Activated B cell treated with CpG ODN at 0.5 μM for 24 hours (primary cell): Measurements from ENCODE around the gene CERS6. TPM values are rescaled to one million over a fixed set of nuclear protein-coding genes. Genes with fewer than 3 reads are reported as not detected.

Experiments
- ATAC-seq: fragments of 200-7000 bp; cut with Tn5 transposase; one replicate; pipeline ENCODE4 v1.10.0; 2021; ENCODE audit warnings: low read depth, mild to moderate bottlenecking, moderate library complexity
- CTCF ChIA-PET: fragments of 350-600 bp; sonication (Branson Sonifier 250); formaldehyde crosslinking; loops from one replicate; lab custom pipeline; 2021; ENCODE audit warnings: antibody characterized with exemption; lab: Charles Lee
- POLR2A ChIA-PET: fragments of 350-600 bp; sonication (Branson Sonifier 250); formaldehyde crosslinking; loops from one replicate; lab custom pipeline; 2021; ENCODE audit warnings: antibody characterized with exemption; lab: Charles Lee
- DNase-seq: peaks from one replicate; pipeline ENCODE4 v3.0.0; 2022
- H3K27ac Mint-ChIP-seq: one replicate; pipeline ENCODE4 v1.8.0; 2020; ENCODE audit warnings: mixed read lengths
- H3K27me3 Mint-ChIP-seq: one replicate; pipeline ENCODE4 v1.8.0; 2021; ENCODE audit warnings: mixed read lengths
- H3K36me3 Mint-ChIP-seq: one replicate; pipeline ENCODE4 v1.8.0; 2021; ENCODE audit warnings: low read depth, mixed read lengths
- H3K4me1 Mint-ChIP-seq: one replicate; pipeline ENCODE4 v1.8.0; 2021; ENCODE audit warnings: mixed read lengths
- H3K4me3 Mint-ChIP-seq: one replicate; pipeline ENCODE4 v1.8.0; 2020; ENCODE audit warnings: mild to moderate bottlenecking, mixed read lengths
- H3K9me3 Mint-ChIP-seq: one replicate; pipeline ENCODE4 v1.8.0; 2020; ENCODE audit warnings: mixed read lengths
- intact Hi-C: fragments of 100-400 bp; cut with micrococcal nuclease; formaldehyde crosslinking; loops from one replicate; pipeline ENCODE4 v1.15.1; 2024
- total RNA-seq: library from RNA; stranded (reverse); gene quantifications from 2 replicates; pipeline ENCODE4 v1.2.3, GENCODE V29; 2022
- TF ChIP-seq, protein P1 (sequence below): fragments of 200-600 bp; IDR thresholded peaks from one replicate; pipeline ENCODE4 v1.8.0; 2022; ENCODE audit warnings: antibody characterized with exemption, mild to moderate bottlenecking

CERS6 gene
- total RNA-seq, 1 donor from 2014 or later, result 5.3 TPM

DNA sequence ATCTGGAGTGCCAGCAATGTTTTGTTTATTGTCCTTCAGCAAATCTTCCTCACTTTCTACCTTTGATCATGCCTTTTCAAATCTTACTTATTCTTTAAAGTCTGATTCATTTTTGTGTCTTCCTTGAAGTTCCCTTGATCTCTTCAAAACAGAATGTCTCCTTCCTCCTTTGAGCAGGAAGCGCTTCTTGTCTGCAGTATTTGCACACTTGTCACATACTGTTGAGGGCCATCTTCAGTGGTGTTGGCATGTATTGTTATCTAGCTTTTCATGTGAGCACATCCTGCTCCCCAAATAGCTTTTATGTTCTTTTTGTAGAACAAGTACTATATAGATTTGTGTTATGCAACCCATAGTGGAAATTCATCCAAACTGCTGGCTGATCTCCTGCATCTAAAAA lies 5.9 kb upstream of the CERS6 start:
- ATAC-seq, result no peak
- Mint-ChIP-seq H3K4me1 (no peaks in the 10 kb centered on the region), H3K4me3 (no peak overlapping the region), H3K36me3 (no peaks in the 10 kb centered on the region), H3K27ac (no peak overlapping the region), H3K9me3 (no peaks in the 10 kb centered on the region), H3K27me3 (no peaks in the 10 kb centered on the region)
- CTCF ChIA-PET, result no interaction called here
- intact Hi-C loops, result no loop called here
- POLR2A ChIA-PET, result no interaction called here
- TF ChIP-seq, protein P1, sequence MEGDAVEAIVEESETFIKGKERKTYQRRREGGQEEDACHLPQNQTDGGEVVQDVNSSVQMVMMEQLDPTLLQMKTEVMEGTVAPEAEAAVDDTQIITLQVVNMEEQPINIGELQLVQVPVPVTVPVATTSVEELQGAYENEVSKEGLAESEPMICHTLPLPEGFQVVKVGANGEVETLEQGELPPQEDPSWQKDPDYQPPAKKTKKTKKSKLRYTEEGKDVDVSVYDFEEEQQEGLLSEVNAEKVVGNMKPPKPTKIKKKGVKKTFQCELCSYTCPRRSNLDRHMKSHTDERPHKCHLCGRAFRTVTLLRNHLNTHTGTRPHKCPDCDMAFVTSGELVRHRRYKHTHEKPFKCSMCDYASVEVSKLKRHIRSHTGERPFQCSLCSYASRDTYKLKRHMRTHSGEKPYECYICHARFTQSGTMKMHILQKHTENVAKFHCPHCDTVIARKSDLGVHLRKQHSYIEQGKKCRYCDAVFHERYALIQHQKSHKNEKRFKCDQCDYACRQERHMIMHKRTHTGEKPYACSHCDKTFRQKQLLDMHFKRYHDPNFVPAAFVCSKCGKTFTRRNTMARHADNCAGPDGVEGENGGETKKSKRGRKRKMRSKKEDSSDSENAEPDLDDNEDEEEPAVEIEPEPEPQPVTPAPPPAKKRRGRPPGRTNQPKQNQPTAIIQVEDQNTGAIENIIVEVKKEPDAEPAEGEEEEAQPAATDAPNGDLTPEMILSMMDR, result no peak
- no peak for DNase-seq

DNA sequence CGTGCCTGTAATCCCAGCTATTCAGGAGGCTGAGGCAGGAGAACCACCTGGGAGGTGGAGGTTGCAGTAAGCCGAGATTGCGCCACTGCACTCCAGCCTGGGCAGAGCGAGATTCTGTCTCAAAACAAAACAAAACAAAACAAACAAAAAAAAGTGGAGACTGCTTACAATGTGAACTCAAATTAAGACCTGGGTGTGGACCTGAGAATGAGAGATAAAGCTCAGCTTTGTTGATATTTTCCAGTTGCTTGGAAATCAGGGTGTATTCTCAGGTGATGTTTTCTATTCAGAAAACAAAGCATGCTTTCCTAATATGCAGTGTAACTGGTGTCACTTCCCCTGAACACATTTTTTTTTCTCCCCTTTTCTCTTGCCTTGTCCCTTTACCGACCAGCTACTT lies 5.3 kb upstream of the CERS6 start:
- POLR2A ChIA-PET, result no interaction called here
- Mint-ChIP-seq H3K36me3 (no peaks in the 10 kb centered on the region), H3K27ac (no peak overlapping the region), H3K4me1 (no peaks in the 10 kb centered on the region), H3K4me3 (no peak overlapping the region), H3K27me3 (no peaks in the 10 kb centered on the region), H3K9me3 (no peaks in the 10 kb centered on the region)
- TF ChIP-seq, protein P1, result no peak
- intact Hi-C loops, result no loop called here
- CTCF ChIA-PET, result no interaction called here
- ATAC-seq (no peak), DNase-seq (no peak)

DNA sequence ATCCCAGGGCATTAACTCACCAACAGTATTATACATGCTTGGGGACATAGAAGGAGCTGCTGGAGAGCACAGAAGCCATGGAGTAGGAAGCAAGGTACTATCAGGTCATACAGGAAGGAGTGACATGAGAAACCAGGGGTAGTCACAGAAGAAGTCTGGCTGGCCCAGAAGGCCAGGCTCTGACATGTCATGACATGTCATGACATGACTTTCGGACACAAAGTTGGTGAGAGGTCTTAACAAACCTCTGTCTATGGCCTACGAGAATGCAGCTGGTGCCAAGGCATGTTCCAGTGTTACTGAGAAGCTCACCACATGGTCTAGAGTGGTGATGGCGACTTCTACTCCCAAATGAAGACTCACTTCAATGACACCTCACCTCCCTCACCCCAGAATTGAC lies 3.3 kb upstream of the CERS6 start:
- ATAC-seq, result no peak
- POLR2A ChIA-PET, result no interaction called here
- DNase-seq, result no peak
- TF ChIP-seq, protein P1, result no peak
- H3K4me3 Mint-ChIP-seq, result no peak overlapping the region
- no peaks in the 10 kb centered on the region for H3K27me3 Mint-ChIP-seq
- peaks cover 5% of the 10 kb centered on the region for H3K4me1 Mint-ChIP-seq
- H3K9me3 Mint-ChIP-seq, result no peaks in the 10 kb centered on the region
- H3K36me3 Mint-ChIP-seq, result no peaks in the 10 kb centered on the region
- H3K27ac Mint-ChIP-seq, result no peak overlapping the region
- intact Hi-C loops, result no loop called here
- CTCF ChIA-PET, result no interaction called here

DNA sequence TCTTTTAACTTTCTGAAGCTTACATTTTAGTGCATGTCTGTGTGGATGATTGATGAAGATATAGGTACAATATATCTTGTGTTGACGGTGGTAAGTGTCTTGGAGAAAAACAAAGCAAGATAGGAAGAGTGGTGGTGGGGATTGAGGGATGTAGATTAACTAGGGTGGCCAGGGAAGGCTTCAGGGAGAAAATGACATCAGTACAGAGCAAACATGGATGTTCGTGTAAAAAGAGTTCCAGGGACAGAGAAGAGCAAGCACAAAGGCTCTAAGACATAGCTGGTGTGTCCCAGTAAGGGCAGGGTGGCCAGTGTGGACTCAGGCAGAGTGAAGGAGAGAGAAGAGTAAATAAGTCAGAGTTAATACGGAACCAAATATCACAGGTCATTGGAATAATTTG lies 2.7 kb upstream of the CERS6 start:
- no peak for ATAC-seq
- CTCF ChIA-PET, result no interaction called here
- Mint-ChIP-seq H3K4me3 (no peak overlapping the region), H3K27me3 (no peaks in the 10 kb centered on the region), H3K36me3 (no peaks in the 10 kb centered on the region), H3K4me1 (peaks cover 12% of the 10 kb centered on the region), H3K9me3 (no peaks in the 10 kb centered on the region), H3K27ac (no peak overlapping the region)
- TF ChIP-seq, protein P1, result no peak
- intact Hi-C loops, result no loop called here
- no peak for DNase-seq
- POLR2A ChIA-PET, result no interaction called here

DNA sequence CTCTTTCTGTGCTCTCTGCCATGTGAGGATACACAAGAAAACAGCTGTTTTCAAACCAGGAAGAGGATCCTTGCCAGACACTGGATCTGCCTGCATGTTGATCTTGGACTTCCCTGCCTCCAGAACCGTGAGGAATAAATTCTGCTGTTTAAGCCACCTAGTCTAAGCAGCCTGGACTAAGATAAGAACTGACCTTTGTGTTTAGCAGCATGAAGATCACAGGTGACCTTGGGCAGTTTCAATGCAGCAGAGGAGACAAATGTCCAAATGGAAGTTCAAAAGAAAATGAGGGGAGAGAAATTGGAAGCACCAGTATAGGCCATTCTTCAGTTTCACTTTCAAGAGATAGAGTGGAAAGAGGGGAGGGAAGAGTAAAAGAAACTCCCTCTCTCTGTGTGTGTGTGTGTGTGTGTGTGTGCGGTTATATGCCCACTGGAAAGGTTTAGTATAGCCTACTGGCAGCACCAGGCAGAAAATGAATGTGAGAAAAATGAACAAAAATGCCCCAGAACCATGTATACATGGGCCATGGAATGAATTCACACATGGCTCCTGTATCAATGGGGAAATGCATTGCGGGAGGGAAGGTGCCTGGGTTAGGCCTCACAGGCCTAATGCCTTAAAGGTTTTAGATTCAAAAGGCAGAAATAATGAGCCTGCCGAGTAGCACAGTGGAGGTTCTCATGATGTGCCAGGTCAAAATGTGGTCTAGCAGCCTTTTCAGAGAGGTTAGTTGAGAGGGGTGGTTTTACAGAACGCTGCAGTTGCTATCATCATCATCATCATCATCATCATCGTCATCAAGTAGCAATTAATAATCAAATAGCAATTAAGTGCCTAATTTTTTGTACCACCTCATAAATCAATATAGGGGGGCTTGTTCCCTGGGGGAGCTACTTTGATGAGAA lies 1.1 kb upstream of the CERS6 start:
- Mint-ChIP-seq H3K36me3 (no peaks in the 10 kb centered on the region), H3K4me3 (no peak overlapping the region)
- POLR2A ChIA-PET, result no interaction called here

More for the DNA sequence above, 1.1 kb upstream of the CERS6 start:
- no peaks in the 10 kb centered on the region for H3K27me3 Mint-ChIP-seq
- no peaks in the 10 kb centered on the region for H3K9me3 Mint-ChIP-seq
- intact Hi-C loops, result loop anchor here (5.0 kb wide), 5 partner anchors 97 to 907 kb away; partner anchors contain the start of genes LRP2 and SPC25
- DNase-seq, result no peak
- TF ChIP-seq, protein P1, result no peak
- H3K27ac Mint-ChIP-seq, result no peak overlapping the region
- peaks cover 16% of the 10 kb centered on the region for H3K4me1 Mint-ChIP-seq
- CTCF ChIA-PET, result interaction anchor here (0.7 to 0.8 kb wide), 2 partner anchors 108 to 382 kb away, joined by 3 read pairs; no protein-coding TSS in a partner anchor
- ATAC-seq, result no peak
